Kidney tubule cell (primary cell): ENCODE data around the gene CYP24A1.

Source experiments
- DNase-seq: peaks from one replicate; pipeline ENCODE4 v3.0.0-alpha.2; 2018; ENCODE audit warnings: low spot score

CYP24A1 gene

DNA sequence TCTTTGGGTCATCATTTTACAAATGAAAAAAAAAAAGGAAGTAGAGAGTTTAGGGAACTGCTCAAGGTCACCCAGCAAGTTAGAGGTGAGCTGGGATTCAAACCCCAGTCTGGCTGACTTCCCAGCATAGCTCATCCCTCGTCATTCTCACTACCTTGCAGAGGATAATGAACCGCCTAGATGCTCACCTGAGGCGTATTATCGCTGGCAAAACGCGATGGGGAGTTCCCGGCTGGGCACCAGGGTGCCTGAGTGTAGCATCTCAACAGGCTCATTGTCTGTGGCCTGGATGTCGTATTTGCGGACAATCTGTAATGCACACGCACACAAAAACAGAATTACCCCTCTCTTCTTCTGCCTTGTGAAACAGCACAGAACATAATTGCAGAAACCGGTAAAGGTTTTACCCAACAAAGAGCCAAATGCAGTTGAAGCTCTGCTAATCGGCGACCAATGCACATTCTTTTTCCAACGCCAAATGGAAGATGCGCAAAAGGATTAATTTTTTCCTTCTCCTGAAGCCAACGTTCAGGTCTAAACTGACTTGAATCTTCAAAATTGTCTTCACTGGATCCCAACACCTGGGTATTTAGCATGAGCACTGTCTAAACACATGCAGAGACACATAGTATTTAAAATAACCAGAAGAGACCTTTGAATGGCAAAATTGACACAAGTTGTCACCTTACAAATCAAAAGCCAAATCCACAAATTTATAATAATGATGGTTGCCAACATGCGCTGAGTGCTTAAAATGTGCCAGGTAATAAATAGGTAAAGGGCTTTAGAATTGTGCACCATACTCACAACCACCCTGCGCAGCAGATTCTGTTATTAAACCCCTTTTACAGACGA is 16.6 kb downstream of the CYP24A1 start:
- DNase-seq = no peak

DNA sequence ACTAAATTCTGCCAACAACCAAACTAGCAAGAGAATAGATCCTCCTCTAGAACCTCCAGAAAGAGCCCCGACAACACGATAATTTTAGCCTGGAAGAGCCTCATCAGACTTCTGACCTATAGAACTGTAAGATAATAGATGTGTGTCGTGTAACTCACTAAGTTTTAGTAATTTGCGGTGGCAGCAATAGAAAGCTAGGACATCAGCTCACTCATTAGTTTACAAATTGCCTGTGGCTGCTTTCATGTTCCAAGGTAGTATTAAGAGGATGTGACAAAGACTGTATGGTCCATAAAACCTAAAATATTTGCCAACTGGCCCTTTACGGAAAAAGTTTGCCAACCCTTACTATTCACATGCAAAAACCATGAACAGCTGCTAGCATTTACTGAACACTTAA is 17.3 kb downstream of the CYP24A1 start:
- DNase-seq = no peak

DNA sequence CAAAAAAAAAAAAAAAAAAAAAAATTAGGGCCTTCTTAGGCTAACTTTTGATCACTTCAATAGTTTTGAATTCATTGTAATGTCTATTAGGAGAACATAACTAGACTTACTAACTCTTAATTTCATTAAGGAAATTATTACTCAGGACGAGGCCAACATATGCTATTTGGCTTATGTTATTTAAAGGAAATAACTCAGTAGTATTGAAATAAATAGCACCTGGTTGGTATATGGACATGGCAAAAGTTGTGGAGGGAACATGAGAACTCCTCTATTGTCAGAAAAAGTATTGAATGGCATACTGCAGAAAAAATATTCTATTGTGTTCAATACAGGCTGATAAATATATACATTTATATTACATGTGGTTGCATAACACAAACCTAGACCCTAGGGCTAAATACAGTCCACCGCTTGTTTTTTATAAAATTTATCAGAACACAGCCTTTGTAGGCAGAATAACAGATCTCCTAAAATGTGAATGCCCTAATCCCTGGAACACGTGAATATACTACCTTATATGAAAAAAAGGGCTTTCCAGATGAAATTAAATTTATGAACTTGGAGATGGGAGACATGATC is 18.0 kb downstream of the CYP24A1 start:
- DNase-seq = no peak

DNA sequence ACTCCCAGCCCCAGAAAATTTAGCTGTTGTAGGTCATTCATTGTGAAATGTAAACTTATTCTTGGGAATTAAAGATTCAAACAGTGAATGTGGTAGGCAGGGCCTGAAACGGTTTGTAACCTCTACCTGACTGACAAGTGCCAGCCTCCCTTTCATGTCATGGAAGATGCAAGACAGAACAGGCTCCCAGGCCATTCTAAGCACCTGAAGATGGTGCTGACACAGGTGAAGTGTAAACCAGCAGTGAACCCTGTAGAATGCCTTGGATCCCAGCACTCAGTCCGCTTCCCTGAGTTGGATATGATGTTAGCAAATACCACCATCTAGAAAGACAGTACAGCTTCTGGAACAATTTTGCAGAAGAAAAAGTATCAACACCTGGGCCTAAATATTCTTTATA is 19.3 kb downstream of the CYP24A1 start:
- DNase-seq = no peak

DNA sequence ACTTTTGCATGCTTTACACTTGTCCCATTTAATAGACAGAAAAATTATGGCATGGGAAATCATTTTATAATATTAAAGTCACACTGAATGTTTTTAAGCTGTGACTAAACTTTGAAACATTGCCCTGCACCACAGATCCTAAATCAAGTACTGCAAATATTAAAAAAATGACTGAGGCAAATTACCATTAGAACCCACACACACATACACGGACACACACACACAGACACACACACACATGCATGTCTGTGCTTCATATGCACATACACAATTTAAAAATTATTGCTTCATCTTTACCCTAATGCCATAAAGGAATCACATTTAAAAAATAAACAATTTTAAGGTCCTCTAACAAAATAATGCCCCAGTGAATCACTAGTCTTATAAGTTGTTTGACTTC is 19.9 kb downstream of the CYP24A1 start:
- no peak for DNase-seq

DNA sequence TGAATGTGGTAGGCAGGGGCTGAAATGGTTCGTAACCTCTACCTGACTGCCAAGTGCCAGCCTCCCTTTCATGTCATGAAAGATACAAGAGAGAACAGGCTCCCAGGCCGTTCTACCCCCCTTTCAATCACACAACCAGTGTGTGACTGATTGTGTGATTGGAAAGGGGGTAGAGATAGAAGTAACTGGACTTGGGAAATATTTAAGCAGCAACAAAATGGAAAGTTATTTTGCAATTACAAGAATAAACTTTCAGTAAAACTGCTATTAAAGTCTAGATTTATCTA is 20.8 kb downstream of the CYP24A1 start:
- no peak for DNase-seq

DNA sequence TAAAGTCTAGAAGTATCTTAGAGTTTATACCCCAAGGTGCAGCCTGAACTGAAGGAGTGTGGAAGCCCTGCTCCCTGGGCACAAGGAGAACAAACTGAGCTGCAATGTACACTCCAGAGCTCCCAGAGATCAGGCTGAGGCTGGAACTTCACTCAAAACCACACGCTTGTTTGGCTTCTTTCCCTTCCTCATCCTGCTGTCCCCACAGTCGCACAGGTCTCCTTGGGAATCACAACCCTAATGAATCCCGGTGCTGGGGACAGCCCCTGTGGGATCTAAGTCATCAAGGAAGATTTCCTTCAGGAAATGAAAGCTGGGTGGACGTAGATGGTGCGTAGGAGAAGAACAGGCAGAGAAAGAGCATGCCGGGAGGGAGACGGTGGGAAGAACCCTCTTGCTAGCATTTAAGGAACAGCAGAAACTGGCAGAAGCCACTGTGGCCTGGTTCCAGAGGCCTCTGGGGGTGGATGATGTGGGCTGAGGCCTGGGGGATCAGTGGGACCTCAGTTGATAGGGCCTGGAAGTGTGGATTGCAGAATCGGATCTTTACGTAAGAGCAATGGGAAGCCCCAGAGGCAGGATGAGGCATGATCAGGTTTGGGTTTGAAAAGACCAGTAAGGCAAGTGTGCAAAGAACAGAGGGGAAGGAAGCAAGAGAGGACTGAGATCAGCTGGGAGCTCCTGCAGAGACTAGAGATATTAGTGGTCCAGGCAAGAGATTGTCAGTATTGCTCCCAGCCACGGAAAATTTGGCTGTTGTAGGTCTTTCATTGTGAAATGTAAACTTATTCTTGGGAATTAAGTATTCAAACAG is 21.4 kb downstream of the CYP24A1 start:
- DNase-seq = no peak

DNA sequence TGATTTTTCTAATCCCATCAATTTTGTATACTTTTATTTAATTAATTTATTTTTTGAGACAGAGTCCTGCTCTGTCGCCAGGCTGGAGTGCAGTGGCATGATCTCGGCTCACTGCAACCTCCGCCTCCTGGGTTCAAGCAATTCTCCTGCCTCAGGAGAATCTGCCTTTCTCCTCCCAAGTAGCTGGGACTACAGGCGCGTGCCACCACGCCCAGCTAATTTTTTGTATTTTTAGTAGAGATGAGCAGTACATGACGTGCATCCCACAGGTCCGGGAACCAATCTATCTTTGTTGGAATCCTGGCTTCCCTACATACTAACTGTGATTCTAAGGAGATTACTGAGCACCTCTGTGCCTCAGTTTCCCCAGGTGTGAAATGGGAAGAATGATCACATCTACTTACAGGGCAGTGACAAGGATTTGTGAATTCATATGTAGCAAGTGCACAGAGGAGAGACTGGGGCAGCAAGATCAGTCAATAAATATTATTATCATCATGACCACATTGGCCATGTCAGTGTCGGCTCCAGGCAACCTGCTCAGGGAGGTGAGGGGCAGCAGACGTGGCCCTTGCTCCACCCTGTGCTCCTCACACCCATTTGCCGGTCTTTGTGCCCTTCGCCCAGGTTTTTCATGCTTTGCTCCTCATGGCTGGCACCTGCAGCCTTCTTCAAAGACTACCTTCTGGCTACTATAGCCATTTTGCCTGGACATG is 22.1 kb downstream of the CYP24A1 start:
- no peak for DNase-seq

DNA sequence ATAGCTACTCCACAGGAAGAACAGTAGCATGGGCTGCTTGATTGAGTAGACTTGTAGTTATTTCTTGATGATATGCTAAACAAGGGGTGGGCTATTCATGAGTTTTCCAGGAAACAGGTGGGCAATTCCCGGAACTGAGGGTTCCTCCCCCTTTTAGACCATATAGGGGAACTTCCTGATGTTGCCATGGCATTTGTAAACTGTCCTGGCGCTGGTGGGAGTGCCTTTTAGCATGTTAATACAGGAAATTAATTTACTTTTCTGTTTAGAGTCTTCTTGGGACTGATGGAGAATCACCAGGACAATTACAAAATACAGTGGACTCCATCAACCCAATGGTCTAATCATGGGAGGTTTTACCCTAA is 22.7 kb downstream of the CYP24A1 start:
- DNase-seq = no peak

DNA sequence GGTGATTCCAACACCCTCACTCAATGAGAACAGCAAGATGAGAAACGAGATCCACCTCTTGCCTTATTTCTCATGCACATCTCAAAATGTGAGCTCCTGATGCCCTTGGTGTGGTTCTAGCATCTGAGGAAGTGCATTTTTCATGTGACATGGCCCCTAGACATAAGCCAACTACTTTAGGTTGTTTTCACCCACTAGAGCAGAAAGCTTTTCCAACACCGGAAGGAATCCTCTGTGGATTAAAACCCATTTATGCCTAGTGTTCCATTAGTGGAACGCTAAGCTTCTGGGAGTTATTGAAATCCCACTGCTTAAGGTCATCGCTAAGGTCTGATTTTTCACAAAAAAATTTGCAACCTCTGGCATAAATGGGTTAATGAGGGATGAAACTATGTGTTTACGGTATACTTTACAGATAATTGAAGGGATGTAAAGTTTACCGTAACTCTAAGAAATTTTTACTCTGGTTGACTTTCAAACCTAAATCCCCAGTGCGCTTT is 24.0 kb downstream of the CYP24A1 start:
- no peak for DNase-seq

DNA sequence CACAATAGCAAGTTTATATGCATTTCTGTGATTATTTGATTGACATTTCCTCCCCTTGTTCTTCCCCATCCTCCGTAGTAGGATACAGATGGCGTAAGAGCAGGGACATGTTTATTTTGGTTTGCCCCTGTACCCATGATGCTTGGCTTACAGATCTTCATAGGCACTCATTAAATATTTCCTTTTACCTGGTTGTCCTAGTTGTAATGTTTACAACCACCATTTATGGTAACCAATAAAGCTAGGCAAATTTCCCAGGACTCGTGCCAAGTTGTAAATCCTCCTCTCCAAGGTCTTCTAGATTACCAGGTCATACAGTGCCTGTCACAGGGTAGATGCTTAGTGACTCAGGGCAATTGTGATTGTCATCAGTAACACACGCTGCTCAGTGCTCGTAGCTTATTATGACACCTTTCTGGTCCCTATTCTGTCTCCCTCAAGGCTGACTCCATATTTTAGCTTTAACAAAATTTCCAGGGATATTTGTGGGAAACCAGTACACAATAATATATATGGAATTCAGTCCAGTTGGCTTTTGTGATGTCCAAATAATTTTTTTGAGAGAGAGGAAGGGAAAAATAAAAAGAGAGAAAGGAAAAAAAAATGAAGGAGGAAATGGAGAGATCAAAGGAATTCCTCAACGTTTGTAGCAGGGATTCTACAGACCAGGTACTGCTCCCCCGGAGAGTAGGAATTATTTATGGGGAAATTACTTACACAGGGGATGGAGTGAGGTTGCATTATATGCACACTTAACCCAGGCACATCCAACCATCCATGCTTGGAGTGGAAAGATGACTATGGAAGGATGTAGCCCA is 24.6 kb downstream of the CYP24A1 start:
- peak; percentile 66 for DNase-seq

DNA sequence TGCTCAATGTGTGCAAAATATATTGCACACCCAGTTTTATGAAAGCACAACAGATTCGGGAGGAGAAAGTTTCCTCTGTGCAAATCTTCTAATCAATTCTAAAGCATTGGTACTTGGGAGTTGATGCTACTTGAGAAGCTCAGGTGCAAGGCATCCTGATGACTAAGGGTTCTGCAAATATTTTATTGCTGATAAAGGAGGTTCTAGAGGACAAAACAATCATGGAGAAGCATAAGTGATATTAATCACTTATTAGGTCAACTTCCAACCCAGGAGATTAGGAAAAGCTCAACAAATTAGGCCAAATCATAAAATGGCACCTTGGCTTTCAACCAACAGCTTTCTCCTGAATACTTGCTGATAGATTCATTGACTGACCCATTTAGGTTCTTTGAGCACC is 27.1 kb downstream of the CYP24A1 start:
- no peak for DNase-seq

DNA sequence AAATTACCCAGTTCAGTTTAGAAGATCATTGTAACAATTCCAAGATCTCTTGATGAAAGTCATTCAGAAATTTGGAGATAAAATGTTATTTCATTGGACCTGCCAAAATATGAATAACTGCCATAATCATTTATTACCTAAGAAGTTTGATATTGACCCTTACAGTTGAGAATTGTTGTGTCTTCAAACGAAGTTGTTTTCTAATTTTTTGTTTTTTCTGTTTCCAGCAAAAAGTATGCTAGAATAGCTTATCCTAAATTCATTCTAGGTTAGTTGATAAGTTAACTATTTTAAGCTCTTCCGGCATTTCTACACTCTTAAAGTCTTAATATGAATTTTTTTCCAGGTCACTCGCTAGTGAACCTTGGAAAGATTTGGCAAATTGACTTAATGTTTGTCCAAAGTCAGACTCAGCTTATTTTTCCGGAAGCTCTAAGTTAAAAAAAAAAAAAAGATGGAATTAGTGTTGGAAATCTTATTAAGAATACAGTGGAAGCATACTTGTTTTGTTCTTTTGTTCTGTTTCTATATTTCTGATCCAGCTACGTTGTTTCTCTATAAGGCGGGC is 28.9 kb downstream of the CYP24A1 start:
- DNase-seq = no peak

DNA sequence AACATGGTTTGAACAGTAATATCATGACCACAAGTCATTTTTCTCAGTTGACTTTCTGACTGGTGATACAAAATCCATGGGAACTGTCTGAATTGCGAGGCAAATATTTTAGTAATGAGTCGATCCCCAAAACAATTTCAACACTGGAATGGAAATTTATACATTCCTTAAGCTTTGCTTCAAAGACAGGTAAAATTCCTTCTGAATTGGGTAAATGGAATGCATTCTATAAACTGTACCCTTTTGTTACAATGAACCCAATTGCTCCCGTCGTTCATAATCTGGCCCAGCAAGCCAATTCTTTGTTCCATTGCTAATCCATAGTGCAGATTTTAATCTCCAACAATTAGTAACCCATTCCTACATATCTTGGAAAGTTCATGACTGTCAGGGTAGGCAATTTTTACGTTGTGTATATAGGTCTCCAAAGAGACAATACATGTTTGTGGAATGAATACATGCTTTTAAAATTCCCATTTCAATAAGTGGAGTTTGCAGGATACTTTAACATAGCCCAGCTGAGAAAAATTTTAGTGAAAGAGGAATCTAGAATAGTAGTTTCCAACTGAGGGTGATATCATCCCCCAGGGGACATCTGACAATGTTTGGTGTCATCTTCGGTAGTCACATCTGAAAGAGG is 32.7 kb downstream of the CYP24A1 start:
- DNase-seq = peak; percentile 89

DNA sequence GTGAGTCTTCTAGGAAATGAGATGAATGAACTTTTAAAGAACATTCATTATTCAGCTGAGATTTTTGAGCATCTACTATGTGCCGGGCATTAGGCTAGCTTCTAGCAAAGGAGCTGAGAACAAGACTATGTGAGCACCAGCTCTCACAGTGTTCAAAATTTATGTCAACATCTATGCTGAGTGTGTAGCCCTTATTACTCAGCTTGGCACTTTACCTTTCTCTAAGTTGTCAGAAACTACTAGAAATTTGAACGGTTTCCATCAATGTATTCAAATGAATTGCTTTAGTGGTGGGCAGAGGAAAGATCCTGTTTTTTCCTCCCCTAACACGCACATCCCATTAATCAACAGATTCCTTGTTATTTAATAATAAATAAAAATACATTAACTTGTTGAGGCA is 33.3 kb downstream of the CYP24A1 start:
- no peak for DNase-seq

DNA sequence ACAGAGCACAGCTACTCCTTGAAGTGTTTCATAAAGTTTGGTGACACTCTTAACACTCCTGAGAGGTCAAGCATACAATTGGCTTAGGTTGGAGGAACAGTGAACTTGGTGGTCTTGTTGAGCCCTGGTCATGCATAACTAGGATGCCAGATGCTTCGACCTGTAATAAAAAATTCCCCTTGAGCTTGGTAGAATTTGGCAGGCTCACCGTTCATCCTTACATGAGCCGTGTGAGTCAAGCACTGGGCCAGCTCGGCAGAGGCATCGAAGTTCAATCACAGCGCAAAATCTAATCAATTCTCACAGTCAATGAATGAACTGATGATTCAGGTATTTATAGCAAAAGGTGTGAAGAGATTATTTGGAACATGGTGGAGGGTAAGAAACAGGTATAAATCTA is 33.7 kb downstream of the CYP24A1 start:
- peak; percentile 82 for DNase-seq

DNA sequence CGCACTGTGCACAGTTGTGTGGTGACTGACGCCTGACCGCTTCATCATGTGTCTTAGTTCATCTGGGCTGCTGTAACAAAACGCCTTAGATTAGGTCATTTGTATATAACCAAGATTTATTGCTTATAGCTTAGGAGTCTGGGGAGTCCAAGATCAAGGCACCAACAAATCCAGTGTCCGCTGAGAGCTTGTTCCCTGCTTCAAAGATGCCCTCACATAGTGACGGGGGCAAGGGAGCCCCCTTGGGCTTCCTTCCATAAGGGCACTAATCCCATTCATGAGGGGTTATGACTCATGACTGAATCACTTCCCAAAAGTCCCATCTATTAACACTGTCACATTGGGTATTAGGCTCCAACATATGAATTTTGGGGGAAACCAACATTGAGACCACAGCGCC is 34.6 kb downstream of the CYP24A1 start:
- no peak for DNase-seq

DNA sequence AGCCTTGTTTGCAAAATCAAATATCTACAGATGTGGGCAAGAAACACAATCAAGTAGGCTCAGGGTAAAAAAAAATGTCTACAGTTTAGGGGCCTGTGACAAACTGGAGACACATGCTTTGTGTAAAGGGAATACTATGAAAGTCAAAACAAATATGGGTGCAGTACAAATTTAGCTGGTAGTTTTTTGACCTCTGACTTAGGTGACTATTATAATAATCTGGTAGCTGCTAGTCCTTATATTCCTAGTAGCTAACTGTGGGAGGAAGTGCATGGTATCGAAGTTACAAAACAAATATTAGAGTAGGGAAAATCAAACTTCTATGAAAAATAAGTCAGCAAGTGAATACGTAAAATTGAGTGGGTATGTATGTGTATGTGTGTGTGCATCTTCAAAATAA is 35.4 kb downstream of the CYP24A1 start:
- no peak for DNase-seq

DNA sequence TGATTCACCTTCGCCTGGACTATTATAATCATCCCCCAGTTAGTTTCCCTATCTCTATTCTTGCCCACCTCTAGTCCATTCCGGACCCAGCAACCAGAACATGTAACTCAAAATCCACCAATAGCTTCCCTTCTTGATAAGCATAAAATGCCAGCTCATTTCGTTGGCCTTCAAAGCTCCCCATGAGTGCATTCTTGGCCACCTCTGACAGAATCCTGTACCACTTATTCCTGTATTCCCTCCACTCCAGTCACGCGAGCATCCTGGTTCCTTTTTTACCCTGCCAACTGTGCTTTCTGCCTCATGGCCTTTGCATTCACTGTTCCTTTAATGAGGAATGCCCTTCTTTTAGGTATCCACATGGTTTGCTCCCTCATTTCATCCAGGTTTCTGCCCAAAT is 36.7 kb downstream of the CYP24A1 start:
- peak; percentile 62 for DNase-seq

DNA sequence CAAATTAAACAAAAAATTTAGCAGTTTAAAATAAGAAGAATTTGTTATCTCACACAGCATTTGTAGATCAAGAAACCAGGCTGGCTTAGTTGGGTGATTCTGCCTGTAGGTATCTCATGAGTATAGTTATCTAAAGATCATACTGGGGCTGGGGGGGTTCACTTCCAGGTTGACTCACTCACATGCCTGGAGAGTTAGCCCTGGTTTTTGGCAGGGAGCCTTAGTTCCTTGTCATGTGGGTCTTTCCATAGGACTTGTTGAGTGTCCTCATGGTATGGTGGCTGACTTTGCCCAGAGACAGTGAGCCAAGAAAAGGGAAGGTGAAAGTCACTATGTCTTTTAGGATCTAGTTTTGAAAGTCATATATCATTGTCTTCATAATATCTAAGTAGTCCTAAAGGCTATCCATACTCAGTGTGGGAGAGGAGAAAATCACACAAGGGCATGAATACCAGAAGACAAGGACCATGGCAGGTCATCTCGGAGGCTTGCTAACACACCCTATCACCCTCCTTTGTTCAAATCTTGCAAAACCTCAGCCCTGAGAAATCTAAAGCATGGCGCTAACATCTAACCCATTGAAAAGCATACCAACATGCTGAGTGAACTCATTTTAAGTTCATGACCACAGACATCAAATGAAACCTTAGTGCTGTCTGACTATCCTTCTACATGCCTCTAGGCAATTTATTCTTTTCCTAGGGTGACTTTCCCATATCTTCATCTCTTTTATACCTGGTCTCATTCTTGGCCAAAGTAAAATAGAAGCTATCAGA is 39.2 kb downstream of the CYP24A1 start:
- DNase-seq = peak; percentile 94
